Stomach (tissue), 4 donors: ENCODE results near the gene FBXW12.

ENCODE experiments used
- CTCF ChIP-seq, 7 experiments: fragments of 450-650 bp in 4 of 7; fragments of 200-600 bp in 3 of 7; sonication (generic) in 3 of 7; IDR thresholded peaks; one replicate each; pipeline ENCODE4 v1.5.1; 2016 to 2019; ENCODE audit warnings: antibody characterized with exemption in 7 of 7, control low read depth in 2 of 7, mild to moderate bottlenecking in 1 of 7
- POLR2A ChIP-seq, 4 donors: fragments of 450-650 bp; IDR thresholded peaks; one replicate each; pipeline ENCODE4 v1.6.1; 2016; ENCODE audit warnings: antibody characterized with exemption in 4 of 4, control low read depth in 2 of 4, mild to moderate bottlenecking in 1 of 4, moderate library complexity in 1 of 4
- POLR2AphosphoS5 ChIP-seq, 3 donors: sonication (generic); formaldehyde crosslinking; IDR thresholded peaks; one replicate each; pipeline ENCODE4 v1.6.1; 2016; ENCODE audit warnings: antibody characterized with exemption in 3 of 3

- TF ChIP-seq CTCF (IDR thresholded peaks at IDR 0.05) (no peak), POLR2A (IDR thresholded peaks at IDR 0.05) (no peak), POLR2AphosphoS5 (IDR thresholded peaks at IDR 0.05) (no peak)
These were observed 24.5 kb upstream of the FBXW12 start for GRCh38 chr3:48347500-48347899.
